ENCODE data around the gene CDO1. TPM values are rescaled to one million over a fixed set of nuclear protein-coding genes. Genes with fewer than 3 reads are reported as not detected.

Gene CDO1
- polyA plus RNA-seq, 1 donor (not counting 4 experiments of a cell fraction or from before 2014, with no cell fraction given) = not detected

- no peak overlapping the region for H3K27ac ChIP-seq (ENCODE audit: control insufficient read depth, insufficient read depth, low read length)
- no peak for FAIRE-seq
- no peak overlapping the region for H2AFZ ChIP-seq (ENCODE audit: control insufficient read depth, low read length)
- no peak overlapping the region for H3K4me3 ChIP-seq (ENCODE audit: control insufficient read depth in 2 of 3, extremely low read depth in 1 of 3, insufficient read depth in 2 of 3, low read depth in 1 of 3, low read length in 3 of 3)
- H3K79me2 ChIP-seq (ENCODE audit: control insufficient read depth, insufficient read depth, low read length) = no peaks in the 10 kb centered on the region
- peaks cover 38% of the 10 kb centered on the region for H3K27me3 ChIP-seq (ENCODE audit: control insufficient read depth, extremely low read depth, insufficient read depth, low read length)
- no peaks in the 10 kb centered on the region for H3K9me3 ChIP-seq (ENCODE audit: control insufficient read depth, low read depth, low read length)
- dilution Hi-C loops (cut with MboI; ENCODE audit: extremely low pct_ligation_motif_present, low sequenced_read_pairs) = no loop called here
- H4K20me1 ChIP-seq (ENCODE audit: control insufficient read depth, extremely low read depth, insufficient read depth, low read length) = no peaks in the 10 kb centered on the region
- H3K4me1 ChIP-seq (ENCODE audit: control insufficient read depth, extremely low read depth, insufficient read depth, low read length) = no peaks in the 10 kb centered on the region
- TF ChIP-seq CTCF (optimal IDR thresholded peaks at IDR 0.05 in 1 of 3, IDR thresholded peaks at IDR 0.05 in 1 of 3, conservative IDR thresholded peaks at IDR 0.05 in 1 of 3; ENCODE audit: extremely low read depth in 1 of 3, insufficient read depth in 2 of 3, low read length in 3 of 3) (no peak), EZH2 (IDR thresholded peaks at IDR 0.05; ENCODE audit: low read length) (no peak)
- no peak overlapping the region for H3K4me2 ChIP-seq (ENCODE audit: control insufficient read depth, extremely low read depth, insufficient read depth, low read depth, low read length)
- no peak overlapping the region for H3K9ac ChIP-seq (ENCODE audit: control insufficient read depth, extremely low read depth, insufficient read depth, low read length)
- no peaks in the 10 kb centered on the region for H3K36me3 ChIP-seq (ENCODE audit: control insufficient read depth in 2 of 2, extremely low read depth in 1 of 2, insufficient read depth in 2 of 2, low read length in 2 of 2)
- H3K9me1 ChIP-seq (ENCODE audit: control insufficient read depth, extremely low read depth, insufficient read depth, low read length) = no peaks in the 10 kb centered on the region
- no peak for DNase-seq (ENCODE audit: low read depth, low spot score)
Observed at GRCh38 chr5:115813719-115814118, 2.7 kb downstream of the CDO1 start.

- Histone ChIP-seq H3K4me3 (ENCODE audit: control insufficient read depth in 2 of 3, extremely low read depth in 1 of 3, insufficient read depth in 2 of 3, low read depth in 1 of 3, low read length in 3 of 3) (no peak overlapping the region), H3K27ac (ENCODE audit: control insufficient read depth, insufficient read depth, low read length) (no peak overlapping the region), H3K9me1 (ENCODE audit: control insufficient read depth, extremely low read depth, insufficient read depth, low read length) (no peaks in the 10 kb centered on the region), H3K4me1 (ENCODE audit: control insufficient read depth, extremely low read depth, insufficient read depth, low read length) (no peaks in the 10 kb centered on the region), H3K4me2 (ENCODE audit: control insufficient read depth, extremely low read depth, insufficient read depth, low read depth, low read length) (no peak overlapping the region), H3K9ac (ENCODE audit: control insufficient read depth, extremely low read depth, insufficient read depth, low read length) (no peak overlapping the region), H2AFZ (ENCODE audit: control insufficient read depth, low read length) (no peak overlapping the region), H4K20me1 (ENCODE audit: control insufficient read depth, extremely low read depth, insufficient read depth, low read length) (no peaks in the 10 kb centered on the region), H3K79me2 (ENCODE audit: control insufficient read depth, insufficient read depth, low read length) (no peaks in the 10 kb centered on the region), H3K36me3 (ENCODE audit: control insufficient read depth in 2 of 2, extremely low read depth in 1 of 2, insufficient read depth in 2 of 2, low read length in 2 of 2) (no peaks in the 10 kb centered on the region), H3K27me3 (ENCODE audit: control insufficient read depth, extremely low read depth, insufficient read depth, low read length) (peaks cover 34% of the 10 kb centered on the region), H3K9me3 (ENCODE audit: control insufficient read depth, low read depth, low read length) (no peaks in the 10 kb centered on the region)
- no peak for DNase-seq (ENCODE audit: low read depth, low spot score)
- no peak for FAIRE-seq
- TF ChIP-seq EZH2 (IDR thresholded peaks at IDR 0.05; ENCODE audit: low read length) (no peak), CTCF (optimal IDR thresholded peaks at IDR 0.05 in 1 of 3, IDR thresholded peaks at IDR 0.05 in 1 of 3, conservative IDR thresholded peaks at IDR 0.05 in 1 of 3; ENCODE audit: extremely low read depth in 1 of 3, insufficient read depth in 2 of 3, low read length in 3 of 3) (no peak)
- dilution Hi-C loops (cut with MboI; ENCODE audit: extremely low pct_ligation_motif_present, low sequenced_read_pairs) = no loop called here
Observed at GRCh38 chr5:115812372-115812771, 4.1 kb downstream of the CDO1 start.
